Measurements from ENCODE around the gene ZC3H15.
"Not testable (repeated sequence)": the region's sequence is repeated elsewhere in the genome, so short reads cannot be mapped to it uniquely, and the experiment has no call there.

The ZC3H15 gene

GRCh38 chr2:186496401-186496800 lies 10.3 kb downstream of the ZC3H15 start:
- no peak for DNase-seq

GRCh38 chr2:186497928-186498327 lies 11.9 kb downstream of the ZC3H15 start:
- DNase-seq: no peak

- DNase-seq: no peak
Measured at GRCh38 chr2:186498834-186499233, 12.8 kb downstream of the ZC3H15 start.

- DNase-seq: no peak
Measured at GRCh38 chr2:186503827-186504606, 18.0 kb downstream of the ZC3H15 start.

DNA sequence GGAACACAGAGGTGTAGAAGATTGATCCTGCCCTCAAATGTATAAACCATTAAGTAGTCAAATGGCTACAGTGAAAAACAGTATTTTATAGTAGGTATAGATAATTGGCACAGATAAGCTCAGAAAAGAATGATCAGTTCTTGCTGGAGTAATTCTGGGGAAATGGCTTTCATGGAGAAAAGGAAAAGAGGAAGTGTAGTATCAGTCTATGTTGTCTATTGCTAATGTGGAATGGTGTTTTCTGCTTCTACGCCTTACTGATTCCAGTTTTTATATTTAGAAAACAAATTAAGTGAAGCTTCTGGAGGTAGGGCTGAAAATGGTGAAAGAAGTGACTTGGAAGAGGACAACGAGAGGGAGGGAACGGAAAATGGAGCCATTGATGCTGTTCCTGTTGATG lies 22.2 kb downstream of the ZC3H15 start:
- no peak for DNase-seq

GRCh38 chr2:186515376-186515775 lies 29.3 kb downstream of the ZC3H15 start:
- DNase-seq: no peak

DNA sequence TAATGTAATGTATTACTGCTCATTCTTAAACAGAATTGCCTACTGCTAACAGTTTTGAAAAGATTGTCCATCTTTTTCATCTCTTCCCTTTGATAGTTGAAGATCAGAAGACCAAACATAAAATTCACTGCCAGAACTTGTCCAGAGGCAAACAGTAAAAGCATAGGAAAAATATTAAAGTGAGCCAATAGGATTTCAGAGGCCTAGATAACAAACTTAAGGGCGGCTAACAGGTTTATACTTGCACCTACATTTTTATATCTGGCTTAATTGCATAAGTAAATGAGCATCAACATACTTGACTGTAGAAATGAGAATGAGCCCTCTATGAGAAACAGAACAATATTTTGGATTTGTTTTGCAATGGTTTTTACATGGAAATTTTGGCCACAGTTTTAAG lies 30.3 kb downstream of the ZC3H15 start:
- no peak for DNase-seq

DNA sequence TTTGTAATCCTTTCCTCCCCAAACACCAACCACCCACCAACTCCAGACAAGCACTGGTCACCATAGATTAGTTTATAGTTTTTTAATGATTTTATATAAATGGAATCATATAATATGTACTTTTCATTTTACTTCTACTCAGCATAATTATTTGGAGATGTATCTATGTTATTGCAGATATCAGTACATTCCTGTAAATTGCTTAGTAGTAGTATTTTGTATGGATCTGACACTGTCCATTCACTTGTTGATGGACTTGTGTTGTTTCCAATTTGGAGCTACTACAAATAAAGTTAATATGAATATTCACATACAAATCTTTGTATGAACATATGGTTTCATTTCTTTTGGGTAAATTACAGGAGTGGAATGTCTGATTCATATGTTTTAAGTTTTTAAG lies 31.0 kb downstream of the ZC3H15 start:
- no peak for DNase-seq

GRCh38 chr2:186518291-186518690 lies 32.2 kb downstream of the ZC3H15 start:
- no peak for DNase-seq

GRCh38 chr2:186518945-186519344 lies 32.9 kb downstream of the ZC3H15 start:
- no peak for DNase-seq

DNA sequence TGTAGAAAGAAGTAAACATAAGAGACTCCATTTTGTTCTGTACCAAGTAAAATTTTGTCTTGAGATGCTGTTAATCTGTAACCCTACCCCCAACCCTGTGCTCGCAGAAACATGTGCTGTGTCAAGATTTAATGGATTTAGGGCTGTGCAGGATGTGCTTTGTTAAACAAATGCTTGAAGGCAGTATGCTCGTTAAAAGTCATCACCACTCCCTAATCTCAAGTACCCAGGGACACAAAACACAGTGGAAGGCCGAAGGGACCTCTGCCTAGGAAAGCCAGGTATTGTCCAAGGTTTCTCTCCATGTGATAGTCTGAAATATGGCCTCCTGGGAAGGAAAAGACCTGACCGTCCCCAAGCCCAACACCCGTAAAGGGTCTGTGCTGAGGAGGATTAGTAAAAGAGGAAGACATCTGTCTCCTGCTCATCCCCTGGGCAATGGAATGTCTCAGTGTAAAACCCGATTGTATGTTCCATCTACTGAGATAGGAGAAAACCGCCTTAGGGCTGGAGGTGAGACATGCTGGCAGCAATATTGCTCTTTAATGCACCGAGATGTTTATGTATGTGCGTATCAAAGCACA lies 35.6 kb downstream of the ZC3H15 start:
- not testable (repeated sequence) for DNase-seq

DNA sequence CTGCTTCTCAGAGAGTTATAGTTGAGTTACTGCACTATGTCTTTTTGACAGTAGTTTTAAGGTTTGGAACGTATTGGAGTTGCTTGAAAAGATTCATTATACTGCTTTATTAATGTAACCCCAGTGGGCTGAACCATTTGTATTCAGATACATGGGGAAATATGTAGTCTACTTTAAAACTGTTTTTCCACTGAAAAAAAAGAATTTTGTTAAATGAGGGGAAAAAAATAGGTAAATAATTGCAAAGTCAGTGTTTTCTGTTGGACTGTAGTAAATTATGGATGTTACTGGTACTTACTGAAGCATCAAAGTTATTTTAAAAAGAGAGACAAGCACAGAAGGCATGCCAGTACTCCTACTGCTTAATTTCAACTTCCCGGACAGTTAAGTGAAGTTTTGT lies 36.4 kb downstream of the ZC3H15 start:
- DNase-seq: no peak

DNA sequence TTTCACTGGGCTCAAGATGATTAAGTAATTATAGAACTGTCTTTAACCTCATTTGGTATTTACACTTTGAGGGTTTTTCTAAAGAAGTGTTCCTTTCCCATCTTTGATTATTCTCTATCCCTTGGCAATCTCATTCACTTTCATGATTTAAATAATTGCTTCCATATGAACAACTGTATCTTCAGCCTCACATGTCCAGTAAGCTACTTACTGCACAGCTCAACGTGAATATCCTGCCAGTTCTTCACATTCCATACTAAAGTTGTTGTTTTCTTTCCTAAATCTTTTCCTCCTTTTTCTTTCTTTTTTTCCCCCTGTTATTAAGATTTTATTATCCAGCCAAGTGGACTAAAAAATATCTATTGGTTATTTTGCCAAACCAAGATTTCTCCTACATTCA lies 37.7 kb downstream of the ZC3H15 start:
- no peak for DNase-seq

DNA sequence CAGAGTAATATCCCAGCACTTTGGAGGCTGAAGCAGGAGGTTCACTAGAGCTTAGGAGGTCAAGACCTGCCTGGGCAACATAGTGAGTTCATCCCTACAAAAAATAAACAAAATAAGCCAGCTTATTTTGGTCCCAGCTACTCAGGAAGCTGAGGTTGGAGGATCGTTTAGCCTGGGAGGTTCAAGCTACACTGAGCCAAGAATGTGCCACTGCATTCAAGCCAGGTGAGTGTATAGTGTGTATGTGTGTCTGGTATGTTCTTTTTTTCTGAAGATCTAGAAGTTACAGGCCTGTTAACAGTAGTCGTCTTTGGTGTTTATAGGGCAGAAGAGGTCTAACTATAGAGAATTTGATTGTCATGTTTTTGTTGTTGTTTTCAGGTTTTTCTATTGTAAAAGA lies 40.2 kb downstream of the ZC3H15 start:
- no peak for DNase-seq

DNA sequence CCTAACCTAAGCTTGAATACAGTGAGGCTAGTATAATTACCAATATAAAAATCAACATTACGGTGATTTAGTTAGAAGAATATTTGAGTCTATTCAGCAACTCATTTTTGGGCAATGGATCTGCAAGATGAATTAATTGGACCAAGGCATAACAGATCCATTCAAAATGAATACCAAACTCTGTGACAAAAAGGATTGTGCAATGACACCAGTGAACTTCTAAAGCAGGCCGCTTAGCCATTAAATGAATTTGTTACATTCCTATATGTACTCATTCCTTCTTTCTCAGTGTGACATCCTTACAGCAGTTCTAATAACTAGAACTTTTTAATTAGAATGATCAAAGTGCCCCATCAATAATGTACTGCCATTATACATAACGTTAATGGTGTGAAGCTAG lies 44.3 kb downstream of the ZC3H15 start:
- DNase-seq: no peak

DNA sequence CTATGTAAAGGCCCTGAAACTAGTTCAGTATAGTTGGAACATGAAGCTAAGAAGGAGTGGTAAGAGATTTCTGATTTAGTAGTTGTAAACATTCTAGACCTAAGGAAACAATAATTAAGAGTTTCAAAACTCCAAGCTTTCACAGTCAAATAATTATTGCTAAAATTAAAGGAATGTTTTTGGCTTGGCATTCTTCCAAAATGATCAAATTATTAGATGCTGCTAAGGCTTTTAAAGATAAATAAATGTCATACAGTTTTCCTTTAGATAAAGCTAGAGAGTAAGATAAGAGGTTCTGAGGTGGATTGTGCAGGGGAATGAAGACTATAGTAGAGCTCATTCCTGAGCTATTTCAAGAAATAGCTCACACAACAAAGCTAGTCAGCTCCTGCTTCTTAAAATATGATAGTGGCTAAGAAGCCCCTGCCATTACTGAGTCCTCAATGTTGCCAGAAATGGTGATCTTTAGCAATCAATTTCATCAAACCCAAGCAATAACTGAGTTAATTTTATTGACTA lies 45.3 kb downstream of the ZC3H15 start:
- no peak for DNase-seq

DNA sequence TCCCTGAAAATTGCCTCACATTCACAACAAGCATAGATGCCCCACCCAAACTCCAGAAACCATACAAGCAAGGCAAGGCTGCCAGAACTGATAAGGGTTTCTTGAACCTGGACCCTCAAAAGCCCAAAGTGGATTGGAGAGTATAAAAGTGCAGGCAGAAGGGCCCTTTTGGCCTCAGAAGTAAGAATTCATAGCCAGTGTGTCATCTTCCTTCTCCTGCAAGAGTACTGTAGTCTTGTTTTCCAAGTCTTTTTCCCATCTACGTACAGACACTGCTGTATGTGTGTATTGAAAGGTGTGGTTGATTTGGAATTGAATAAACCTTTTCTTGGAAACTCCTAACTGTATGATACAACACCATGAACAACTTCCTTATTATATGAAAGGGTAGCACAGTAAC lies 46.8 kb downstream of the ZC3H15 start:
- no peak for DNase-seq

DNA sequence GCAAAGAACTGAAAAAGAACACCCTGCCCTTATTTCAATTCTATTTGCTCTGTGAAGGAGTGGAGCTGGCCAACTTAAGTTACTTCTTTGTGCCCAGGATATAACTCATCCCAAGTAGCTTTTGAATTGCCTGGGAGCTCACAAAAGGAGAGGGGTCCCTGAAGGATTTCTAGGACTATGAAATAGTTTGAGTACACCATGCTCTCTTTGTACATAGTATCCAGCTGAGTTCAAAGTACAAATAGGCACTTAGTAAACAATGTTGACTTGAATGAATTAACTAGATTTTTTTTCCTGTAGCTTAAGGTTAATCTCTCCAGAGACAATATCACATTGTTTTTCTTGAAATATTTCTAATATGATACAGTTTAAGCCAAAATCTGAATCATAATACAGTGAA lies 47.7 kb downstream of the ZC3H15 start:
- DNase-seq: no peak

DNA sequence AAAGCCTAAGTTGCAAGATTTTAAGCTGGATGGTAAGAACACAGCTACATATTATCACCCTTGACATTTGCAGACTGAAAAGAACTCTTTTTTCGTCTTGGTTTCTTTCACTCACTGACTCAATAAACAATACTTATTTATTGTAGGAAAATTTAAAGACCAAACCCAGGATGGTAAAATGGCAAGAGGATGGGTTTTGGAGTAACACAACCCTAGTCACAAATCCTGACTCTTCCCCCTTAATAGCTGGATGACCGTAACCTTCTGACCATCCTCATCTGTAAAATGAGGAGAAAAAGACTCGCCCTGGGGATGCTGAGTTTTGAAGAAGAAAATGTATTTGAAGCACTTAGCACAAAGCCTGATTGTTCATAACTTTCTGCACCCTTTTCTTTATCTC lies 48.3 kb downstream of the ZC3H15 start:
- no peak for DNase-seq

- no peak for DNase-seq
Measured at GRCh38 chr2:186535861-186536260, 49.8 kb downstream of the ZC3H15 start.

- DNase-seq: no peak
Measured at GRCh38 chr2:186537019-186537418, 51.0 kb downstream of the ZC3H15 start.

DNA sequence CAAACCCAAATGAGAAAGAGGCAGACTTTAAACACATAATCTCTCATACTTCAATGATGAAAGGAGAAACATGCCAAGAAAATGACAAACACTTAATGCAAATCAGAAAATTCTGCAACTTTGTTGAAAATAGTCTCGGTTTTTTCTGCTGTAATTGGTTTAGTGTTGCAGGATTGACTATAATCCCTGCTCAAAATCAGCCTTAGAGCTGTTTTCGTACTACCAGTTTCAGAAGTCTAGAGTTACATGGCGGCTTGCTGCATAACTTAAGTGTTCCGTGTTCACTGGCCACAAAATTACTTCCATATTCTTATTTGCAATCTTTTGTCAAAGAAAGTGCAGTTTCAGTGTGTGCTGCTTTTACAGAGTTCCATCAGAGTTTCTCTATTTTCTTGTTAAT lies 54.9 kb downstream of the ZC3H15 start:
- DNase-seq: no peak

GRCh38 chr2:186542002-186542401 lies 55.9 kb downstream of the ZC3H15 start:
- DNase-seq: no peak

- DNase-seq: no peak
Measured at GRCh38 chr2:186543561-186544131, 57.6 kb downstream of the ZC3H15 start.
